AG09319 (cell line): ENCODE results near the gene C1QTNF6.

Experiments used
- DNase-seq: peaks from one replicate; pipeline ENCODE4 v3.0.0-alpha.2; 2010; ENCODE audit warnings: low read depth; ENCODE audit errors: extremely low read depth
- CTCF ChIP-seq: IDR thresholded peaks from 2 replicates; pipeline ENCODE4 v1.5.1; 2011; ENCODE audit warnings: low read depth, mild to moderate bottlenecking, inconsistent platforms, low read length, moderate library complexity

Gene C1QTNF6

GRCh38 chr22:37158963-37159290 is 29.1 kb downstream of the C1QTNF6 start:
- DNase-seq = no peak
- TF ChIP-seq CTCF = no peak

GRCh38 chr22:37157516-37158285 is 30.3 kb downstream of the C1QTNF6 start:
- TF ChIP-seq CTCF = no peak

GRCh38 chr22:37156686-37157435 is 31.2 kb downstream of the C1QTNF6 start:
- TF ChIP-seq CTCF = no peak

More at GRCh38 chr22:37157516-37158285, 30.3 kb downstream of the C1QTNF6 start:
- no peak for DNase-seq

GRCh38 chr22:37155971-37156370 is 32.1 kb downstream of the C1QTNF6 start:
- no peak for DNase-seq
- no peak for TF ChIP-seq CTCF

More at GRCh38 chr22:37156686-37157435, 31.2 kb downstream of the C1QTNF6 start:
- no peak for DNase-seq

GRCh38 chr22:37154925-37155712 is 32.9 kb downstream of the C1QTNF6 start:
- no peak for TF ChIP-seq CTCF
- no peak for DNase-seq

- TF ChIP-seq CTCF = no peak
- DNase-seq = no peak
Measured at GRCh38 chr22:37153901-37154300, 34.1 kb downstream of the C1QTNF6 start.
